HT1080 (cell line): ENCODE data around the gene THRAP3. TPM values are rescaled to one million over a fixed set of nuclear protein-coding genes. Genes with fewer than 3 reads are reported as not detected.

Experiments used
- DNase-seq: peaks from one replicate; pipeline ENCODE4 v3.0.0-alpha.2; 2015; ENCODE audit warnings: low read depth
- total RNA-seq: library from RNA; depleted of rRNA; stranded (reverse); fragments of >200 nt; shearing (Covaris generic); gene quantifications from 2 replicates; pipeline ENCODE4 v1.2.3, GENCODE V29; 2014

THRAP3 gene
- total RNA-seq, 1 experiment from 2014 or later: 92.0 TPM

DNA sequence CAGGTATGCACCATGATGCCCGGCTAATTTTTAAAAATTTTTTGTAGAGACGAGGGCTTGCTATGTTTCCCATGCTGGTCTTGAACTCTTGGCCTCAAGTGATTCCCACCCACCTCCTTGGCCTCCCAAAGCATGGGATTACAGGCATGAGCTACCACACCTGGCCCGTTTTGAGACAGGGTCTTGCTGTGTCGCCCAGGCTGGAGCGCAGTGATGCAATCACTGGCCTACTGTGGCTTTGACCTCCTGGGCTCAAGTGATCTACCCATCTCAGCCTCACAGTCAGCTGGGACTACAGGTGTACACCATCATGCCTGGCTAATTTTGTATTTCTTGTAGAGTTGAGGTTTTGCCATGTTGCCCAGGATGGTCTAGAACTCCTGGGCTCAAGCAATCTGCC is 74.4 kb downstream of the THRAP3 start:
- no peak for DNase-seq

- DNase-seq: peak; percentile 75
Measured at GRCh38 chr1:36300526-36300925, 76.3 kb downstream of the THRAP3 start.

DNA sequence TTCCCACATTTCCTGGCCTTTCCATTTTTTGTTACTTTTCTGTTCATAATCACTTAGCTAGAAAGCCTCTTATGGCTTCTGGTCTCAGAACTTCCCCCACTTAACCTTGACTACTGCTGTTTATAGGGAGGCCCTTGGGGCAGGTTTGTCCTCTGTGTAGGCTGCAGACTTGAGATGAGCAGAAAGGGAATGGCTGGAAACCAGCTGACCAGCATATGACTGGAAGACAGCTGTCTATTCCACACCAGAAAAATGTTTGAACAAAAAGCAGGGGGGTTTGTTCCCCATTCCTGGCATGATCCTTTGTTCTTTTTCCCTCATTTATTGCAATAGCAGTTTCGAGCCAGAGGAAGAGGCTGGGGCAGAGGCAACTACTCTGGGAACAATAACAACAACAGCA is 77.0 kb downstream of the THRAP3 start:
- DNase-seq: no peak

DNA sequence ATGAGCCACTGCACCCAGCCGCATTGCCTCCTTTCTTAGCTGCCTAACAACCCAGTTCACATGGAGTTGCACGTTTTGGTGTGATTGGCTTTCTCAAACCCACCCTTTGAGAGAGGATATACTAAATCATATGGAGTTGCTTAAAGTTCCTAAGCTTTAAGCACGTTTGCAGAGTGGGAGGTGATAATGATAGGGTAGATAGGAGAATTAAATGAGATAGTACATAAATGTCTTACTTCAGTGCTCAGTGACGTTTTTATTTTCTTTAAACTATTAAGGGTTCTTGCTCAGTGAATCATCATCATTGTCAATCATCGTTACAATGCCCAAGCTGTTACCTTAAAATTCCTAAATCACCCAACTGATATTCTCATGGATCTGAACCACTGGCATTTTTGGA is 79.0 kb downstream of the THRAP3 start:
- DNase-seq: no peak

- no peak for DNase-seq
Measured at GRCh38 chr1:36303650-36304360, 79.6 kb downstream of the THRAP3 start.

DNA sequence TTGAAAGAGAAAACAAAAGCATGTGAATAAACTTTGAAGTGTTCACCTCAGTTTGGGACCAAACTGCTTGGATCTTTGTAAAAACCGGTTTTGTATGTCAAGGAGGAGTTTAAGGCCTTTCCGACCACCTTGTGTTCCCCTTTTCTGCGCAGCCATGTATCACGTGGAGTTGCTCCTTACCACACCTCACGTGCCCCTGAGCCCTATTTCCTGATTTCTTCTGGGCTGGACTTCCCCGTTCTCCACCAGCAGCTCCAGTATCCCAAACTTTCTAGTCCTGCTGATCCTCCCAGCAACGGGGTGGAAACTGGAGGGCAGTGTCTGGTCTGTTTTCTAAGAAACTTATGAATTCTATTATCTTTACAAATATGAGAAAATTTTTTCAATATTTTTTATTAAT is 80.3 kb downstream of the THRAP3 start:
- no peak for DNase-seq

DNA sequence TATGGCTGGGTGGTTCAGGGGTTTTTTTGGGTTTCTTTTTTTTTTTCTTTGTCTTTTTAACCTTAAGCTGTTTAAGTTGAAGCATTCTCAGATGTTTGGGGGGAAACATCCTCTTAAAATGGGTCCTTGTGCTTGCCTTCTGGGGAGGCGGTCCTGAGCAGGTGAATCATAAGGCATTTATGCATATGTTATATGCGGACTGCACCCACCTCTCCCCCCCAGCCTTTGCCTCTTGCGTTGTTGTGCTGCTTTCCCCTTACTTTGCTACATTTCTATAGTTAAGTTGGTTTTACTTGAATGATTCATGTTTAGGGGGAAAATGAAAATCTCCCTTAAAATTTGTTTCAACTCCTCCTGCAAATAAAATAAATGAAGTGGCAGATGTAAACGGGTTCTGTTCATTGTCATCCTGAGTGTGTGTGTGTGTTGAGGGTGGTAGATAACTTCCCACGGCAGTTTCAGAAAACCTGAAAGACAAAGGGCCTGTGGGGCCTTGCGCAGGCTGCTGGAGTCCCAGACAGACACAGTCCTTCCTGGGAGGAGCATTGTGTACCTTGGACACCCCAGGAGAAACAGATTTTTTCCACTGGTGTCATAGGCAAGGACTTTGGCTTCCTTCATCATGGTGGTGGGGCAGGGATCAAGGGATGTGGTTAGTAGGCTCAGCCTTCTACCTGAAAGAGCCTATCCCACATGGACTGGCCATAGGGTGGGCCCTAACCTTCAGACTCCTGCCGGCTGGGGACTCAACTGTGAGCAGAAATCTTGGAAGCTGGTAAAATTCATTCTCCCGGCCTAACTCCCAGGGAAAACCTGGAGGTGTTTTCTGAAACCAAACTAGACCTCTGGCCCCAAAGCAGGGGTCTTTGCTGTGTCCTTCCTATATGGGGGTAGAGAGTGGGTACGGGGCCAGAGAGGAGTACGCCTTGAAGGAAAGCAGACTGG is 81.0 kb downstream of the THRAP3 start:
- DNase-seq: no peak

DNA sequence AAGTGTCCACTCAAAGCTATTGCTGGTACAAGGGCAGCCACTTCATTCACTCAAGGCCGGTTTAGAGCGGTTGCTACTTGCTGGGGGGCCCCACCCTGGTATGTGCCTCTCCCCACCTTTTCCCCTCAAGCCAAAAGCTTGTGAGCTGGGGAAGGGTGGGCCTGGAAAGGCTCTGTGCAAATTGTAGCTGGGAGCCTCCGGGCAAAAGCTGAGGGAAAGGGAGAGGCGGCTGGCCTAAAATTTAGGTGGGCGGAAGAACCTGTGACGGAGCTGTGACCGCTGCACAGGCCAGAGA is 81.6 kb downstream of the THRAP3 start:
- no peak for DNase-seq

GRCh38 chr1:36306210-36306901 is 82.1 kb downstream of the THRAP3 start, which contains the start of gene SH3D21:
Gene SH3D21, plus strand, starts transcription at chr1:36306368. Its CDS starts 53 bp downstream, at chr1:36306421.
- no peak for DNase-seq

DNA sequence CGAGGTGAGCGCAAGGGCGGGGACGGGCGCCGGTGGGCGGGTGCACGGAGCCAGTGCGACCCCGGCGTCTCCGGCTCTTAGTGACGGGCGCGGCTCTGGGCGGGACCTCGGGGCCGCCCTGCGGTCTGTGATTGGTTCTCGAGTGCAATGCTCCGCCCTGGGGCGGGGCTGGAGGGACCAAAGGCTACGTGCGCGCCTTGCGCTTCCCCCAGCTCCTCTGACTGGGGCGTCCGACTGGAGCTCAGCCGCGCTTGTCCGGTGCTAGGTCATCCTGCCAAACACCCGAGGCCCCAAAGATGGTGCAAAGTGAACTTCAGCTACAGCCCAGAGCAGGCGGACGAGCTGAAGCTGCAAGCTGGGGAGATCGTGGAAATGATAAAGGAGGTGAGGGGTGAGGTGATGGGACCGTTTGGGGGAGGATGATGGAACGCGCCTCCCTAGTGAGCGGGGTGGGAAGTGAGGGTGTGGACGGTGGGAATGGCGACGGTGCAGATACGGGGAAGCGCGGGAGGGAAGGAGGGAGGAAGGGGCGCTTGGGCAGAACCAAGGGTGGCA is 82.7 kb downstream of the THRAP3 start:
- no peak for DNase-seq

- no peak for DNase-seq
Measured at GRCh38 chr1:36307601-36308330, 83.5 kb downstream of the THRAP3 start.

DNA sequence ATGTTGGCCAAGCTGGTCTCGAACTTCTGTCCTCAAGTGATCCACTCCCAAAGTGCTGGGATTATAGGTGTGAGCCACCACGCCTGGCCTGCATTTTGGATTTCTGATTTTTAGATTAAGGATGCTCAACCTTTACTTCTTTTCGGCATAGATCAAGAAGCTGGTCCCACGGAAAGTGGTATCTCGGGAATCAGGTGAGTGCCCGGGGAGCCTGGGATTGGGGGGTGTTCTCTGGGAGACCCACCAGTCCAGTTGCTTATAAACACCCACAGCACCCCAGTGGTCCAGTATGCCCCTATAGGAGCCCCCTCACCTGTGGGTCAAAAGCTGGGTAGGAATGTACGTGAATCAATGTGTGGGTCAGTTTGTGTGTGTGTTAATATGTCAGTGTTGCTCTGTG is 85.2 kb downstream of the THRAP3 start:
- DNase-seq: no peak

- DNase-seq: no peak
Measured at GRCh38 chr1:36320291-36320761, 96.1 kb downstream of the THRAP3 start.

GRCh38 chr1:36320767-36321118 is 96.5 kb downstream of the THRAP3 start:
- DNase-seq: no peak

GRCh38 chr1:36321119-36321951 is 97.1 kb downstream of the THRAP3 start:
- no peak for DNase-seq

DNA sequence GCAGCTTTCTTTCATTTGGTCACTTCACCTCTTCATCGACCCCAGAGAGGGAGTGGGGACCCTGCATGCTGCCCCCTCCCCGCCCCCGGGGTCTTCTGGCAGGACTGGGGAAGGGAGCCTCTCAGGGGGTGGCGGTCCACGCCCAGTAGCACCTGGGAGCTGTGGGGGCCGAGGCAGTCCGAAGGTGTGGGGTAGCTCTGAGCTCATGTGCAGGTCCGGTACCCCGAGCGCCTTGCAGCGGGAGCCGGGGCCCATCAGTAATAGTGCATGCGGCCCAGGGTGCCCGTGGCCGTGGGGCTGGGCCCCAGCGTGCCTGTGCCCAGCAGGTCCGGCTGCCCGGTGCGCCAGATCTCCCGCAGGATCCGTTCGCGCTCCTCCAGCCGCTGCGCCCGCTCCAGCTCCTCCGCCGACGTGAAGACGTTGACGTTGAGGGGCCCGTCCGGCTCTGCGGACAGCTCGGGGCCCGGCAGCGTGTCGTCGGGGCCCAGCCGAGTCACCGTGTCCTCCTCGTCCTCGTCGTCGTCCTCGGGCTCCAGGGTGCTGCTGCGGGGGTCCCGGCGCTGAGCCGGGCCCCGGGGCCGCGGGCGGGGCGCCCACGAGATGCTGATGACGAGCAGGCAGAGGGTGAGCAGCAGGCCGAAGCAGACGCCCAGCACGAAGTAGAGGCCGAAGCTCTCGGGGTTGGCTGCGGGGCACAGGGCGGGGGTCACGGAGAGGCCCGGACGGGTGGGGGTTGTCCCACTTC is 98.0 kb downstream of the THRAP3 start:
- no peak for DNase-seq

- DNase-seq: peak; percentile 17
Measured at GRCh38 chr1:36322786-36323635, 98.8 kb downstream of the THRAP3 start.

- DNase-seq: peak; percentile 84
Measured at GRCh38 chr1:36323636-36324352, 99.6 kb downstream of the THRAP3 start, which contains the start of gene EVA1B. Gene EVA1B, minus strand, starts transcription at chr1:36323645. Its CDS starts 608 bp downstream, at chr1:36323037.
